Measurements from ENCODE around the gene EDRF1.

DNA sequence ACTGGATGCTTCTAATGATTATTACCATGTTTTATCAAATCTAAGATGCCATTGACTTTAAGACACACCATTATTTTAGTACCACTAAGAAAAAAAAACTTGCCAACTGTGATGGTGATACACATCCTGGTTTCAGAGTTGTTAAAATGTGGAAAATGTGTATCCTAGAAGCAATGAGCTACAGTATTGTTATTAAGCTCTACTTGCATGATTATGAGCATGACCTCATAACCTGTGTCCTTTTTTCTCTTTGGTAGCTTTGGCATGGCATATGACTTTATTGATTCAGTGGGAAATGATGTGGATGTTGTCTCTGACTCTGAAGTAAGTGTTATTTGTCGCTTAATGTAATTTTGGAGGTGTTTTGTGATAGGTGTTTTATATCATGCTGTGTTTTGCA, 3.3 kb downstream of the EDRF1 start:
- TF ChIP-seq, protein P1, sequence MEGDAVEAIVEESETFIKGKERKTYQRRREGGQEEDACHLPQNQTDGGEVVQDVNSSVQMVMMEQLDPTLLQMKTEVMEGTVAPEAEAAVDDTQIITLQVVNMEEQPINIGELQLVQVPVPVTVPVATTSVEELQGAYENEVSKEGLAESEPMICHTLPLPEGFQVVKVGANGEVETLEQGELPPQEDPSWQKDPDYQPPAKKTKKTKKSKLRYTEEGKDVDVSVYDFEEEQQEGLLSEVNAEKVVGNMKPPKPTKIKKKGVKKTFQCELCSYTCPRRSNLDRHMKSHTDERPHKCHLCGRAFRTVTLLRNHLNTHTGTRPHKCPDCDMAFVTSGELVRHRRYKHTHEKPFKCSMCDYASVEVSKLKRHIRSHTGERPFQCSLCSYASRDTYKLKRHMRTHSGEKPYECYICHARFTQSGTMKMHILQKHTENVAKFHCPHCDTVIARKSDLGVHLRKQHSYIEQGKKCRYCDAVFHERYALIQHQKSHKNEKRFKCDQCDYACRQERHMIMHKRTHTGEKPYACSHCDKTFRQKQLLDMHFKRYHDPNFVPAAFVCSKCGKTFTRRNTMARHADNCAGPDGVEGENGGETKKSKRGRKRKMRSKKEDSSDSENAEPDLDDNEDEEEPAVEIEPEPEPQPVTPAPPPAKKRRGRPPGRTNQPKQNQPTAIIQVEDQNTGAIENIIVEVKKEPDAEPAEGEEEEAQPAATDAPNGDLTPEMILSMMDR (conservative IDR thresholded peaks at IDR 0.05; ENCODE audit: low read depth in 2 of 2): no peak
- TF ChIP-seq CREB1 (CRISPR knock-in tag; IDR thresholded peaks at IDR 0.05; ENCODE audit: low read depth) (no peak), JUNB (IDR thresholded peaks at IDR 0.05; ENCODE audit: unreplicated experiment) (no peak), EZH2 (IDR thresholded peaks at IDR 0.05; ENCODE audit: low read depth, unreplicated experiment) (no peak), POLR2AphosphoS5 (IDR thresholded peaks at IDR 0.05; ENCODE audit: low read depth) (no peak), EZH2phosphoT487 (IDR thresholded peaks at IDR 0.05; ENCODE audit: unreplicated experiment) (no peak), STAT1 (IDR thresholded peaks at IDR 0.05; ENCODE audit: unreplicated experiment) (no peak), NANOG (IDR thresholded peaks at IDR 0.05; ENCODE audit: borderline replicate concordance) (no peak), ZNF114 (CRISPR knock-in tag; IDR thresholded peaks at IDR 0.05) (no peak), ZNF331 (CRISPR knock-in tag; IDR thresholded peaks at IDR 0.05; ENCODE audit: low read depth) (no peak)
- TF ChIP-seq, protein P2, sequence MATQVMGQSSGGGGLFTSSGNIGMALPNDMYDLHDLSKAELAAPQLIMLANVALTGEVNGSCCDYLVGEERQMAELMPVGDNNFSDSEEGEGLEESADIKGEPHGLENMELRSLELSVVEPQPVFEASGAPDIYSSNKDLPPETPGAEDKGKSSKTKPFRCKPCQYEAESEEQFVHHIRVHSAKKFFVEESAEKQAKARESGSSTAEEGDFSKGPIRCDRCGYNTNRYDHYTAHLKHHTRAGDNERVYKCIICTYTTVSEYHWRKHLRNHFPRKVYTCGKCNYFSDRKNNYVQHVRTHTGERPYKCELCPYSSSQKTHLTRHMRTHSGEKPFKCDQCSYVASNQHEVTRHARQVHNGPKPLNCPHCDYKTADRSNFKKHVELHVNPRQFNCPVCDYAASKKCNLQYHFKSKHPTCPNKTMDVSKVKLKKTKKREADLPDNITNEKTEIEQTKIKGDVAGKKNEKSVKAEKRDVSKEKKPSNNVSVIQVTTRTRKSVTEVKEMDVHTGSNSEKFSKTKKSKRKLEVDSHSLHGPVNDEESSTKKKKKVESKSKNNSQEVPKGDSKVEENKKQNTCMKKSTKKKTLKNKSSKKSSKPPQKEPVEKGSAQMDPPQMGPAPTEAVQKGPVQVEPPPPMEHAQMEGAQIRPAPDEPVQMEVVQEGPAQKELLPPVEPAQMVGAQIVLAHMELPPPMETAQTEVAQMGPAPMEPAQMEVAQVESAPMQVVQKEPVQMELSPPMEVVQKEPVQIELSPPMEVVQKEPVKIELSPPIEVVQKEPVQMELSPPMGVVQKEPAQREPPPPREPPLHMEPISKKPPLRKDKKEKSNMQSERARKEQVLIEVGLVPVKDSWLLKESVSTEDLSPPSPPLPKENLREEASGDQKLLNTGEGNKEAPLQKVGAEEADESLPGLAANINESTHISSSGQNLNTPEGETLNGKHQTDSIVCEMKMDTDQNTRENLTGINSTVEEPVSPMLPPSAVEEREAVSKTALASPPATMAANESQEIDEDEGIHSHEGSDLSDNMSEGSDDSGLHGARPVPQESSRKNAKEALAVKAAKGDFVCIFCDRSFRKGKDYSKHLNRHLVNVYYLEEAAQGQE (IDR thresholded peaks at IDR 0.05; ENCODE audit: unreplicated experiment): no peak
- TF ChIP-seq, protein P3, sequence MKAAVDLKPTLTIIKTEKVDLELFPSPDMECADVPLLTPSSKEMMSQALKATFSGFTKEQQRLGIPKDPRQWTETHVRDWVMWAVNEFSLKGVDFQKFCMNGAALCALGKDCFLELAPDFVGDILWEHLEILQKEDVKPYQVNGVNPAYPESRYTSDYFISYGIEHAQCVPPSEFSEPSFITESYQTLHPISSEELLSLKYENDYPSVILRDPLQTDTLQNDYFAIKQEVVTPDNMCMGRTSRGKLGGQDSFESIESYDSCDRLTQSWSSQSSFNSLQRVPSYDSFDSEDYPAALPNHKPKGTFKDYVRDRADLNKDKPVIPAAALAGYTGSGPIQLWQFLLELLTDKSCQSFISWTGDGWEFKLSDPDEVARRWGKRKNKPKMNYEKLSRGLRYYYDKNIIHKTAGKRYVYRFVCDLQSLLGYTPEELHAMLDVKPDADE (IDR thresholded peaks at IDR 0.05): no peak
- TF ChIP-seq, protein P4, sequence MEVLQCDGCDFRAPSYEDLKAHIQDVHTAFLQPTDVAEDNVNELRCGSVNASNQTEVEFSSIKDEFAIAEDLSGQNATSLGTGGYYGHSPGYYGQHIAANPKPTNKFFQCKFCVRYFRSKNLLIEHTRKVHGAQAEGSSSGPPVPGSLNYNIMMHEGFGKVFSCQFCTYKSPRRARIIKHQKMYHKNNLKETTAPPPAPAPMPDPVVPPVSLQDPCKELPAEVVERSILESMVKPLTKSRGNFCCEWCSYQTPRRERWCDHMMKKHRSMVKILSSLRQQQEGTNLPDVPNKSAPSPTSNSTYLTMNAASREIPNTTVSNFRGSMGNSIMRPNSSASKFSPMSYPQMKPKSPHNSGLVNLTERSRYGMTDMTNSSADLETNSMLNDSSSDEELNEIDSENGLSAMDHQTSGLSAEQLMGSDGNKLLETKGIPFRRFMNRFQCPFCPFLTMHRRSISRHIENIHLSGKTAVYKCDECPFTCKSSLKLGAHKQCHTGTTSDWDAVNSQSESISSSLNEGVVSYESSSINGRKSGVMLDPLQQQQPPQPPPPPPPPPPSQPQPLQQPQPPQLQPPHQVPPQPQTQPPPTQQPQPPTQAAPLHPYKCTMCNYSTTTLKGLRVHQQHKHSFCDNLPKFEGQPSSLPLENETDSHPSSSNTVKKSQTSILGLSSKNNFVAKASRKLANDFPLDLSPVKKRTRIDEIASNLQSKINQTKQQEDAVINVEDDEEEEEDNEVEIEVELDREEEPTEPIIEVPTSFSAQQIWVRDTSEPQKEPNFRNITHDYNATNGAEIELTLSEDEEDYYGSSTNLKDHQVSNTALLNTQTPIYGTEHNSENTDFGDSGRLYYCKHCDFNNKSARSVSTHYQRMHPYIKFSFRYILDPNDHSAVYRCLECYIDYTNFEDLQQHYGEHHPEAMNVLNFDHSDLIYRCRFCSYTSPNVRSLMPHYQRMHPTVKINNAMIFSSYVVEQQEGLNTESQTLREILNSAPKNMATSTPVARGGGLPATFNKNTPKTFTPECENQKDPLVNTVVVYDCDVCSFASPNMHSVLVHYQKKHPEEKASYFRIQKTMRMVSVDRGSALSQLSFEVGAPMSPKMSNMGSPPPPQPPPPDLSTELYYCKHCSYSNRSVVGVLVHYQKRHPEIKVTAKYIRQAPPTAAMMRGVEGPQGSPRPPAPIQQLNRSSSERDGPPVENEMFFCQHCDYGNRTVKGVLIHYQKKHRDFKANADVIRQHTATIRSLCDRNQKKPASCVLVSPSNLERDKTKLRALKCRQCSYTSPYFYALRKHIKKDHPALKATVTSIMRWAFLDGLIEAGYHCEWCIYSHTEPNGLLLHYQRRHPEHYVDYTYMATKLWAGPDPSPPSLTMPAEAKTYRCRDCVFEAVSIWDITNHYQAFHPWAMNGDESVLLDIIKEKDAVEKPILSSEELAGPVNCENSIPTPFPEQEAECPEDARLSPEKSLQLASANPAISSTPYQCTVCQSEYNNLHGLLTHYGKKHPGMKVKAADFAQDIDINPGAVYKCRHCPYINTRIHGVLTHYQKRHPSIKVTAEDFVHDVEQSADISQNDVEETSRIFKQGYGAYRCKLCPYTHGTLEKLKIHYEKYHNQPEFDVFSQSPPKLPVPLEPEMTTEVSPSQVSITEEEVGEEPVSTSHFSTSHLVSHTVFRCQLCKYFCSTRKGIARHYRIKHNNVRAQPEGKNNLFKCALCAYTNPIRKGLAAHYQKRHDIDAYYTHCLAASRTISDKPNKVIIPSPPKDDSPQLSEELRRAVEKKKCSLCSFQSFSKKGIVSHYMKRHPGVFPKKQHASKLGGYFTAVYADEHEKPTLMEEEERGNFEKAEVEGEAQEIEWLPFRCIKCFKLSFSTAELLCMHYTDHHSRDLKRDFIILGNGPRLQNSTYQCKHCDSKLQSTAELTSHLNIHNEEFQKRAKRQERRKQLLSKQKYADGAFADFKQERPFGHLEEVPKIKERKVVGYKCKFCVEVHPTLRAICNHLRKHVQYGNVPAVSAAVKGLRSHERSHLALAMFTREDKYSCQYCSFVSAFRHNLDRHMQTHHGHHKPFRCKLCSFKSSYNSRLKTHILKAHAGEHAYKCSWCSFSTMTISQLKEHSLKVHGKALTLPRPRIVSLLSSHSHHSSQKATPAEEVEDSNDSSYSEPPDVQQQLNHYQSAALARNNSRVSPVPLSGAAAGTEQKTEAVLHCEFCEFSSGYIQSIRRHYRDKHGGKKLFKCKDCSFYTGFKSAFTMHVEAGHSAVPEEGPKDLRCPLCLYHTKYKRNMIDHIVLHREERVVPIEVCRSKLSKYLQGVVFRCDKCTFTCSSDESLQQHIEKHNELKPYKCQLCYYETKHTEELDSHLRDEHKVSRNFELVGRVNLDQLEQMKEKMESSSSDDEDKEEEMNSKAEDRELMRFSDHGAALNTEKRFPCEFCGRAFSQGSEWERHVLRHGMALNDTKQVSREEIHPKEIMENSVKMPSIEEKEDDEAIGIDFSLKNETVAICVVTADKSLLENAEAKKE (CRISPR knock-in tag; IDR thresholded peaks at IDR 0.05): no peak

Data from GM23338 (cell line).